ENCODE data around the gene ZNF727. TPM values are rescaled to one million over a fixed set of nuclear protein-coding genes. Genes with fewer than 3 reads are reported as not detected.
"Not testable (repeated sequence)": the region's sequence is repeated elsewhere in the genome, so short reads cannot be mapped to it uniquely, and the experiment has no call there.

The ZNF727 gene
- not detected for polyA plus RNA-seq (2013, experiment 1 of 2)
- not detected for polyA plus RNA-seq (2013, experiment 2 of 2)

- no peak within 1 kb of the TSS for H3K9ac ChIP-seq (ENCODE audit: low read depth, low read length, poor library complexity)
- no peak for DNase-seq (ENCODE audit: low spot score)
These were observed at the start of gene ZNF727 for GRCh38 chr7:64045301-64046040. Gene ZNF727, plus strand, starts transcription at chr7:64045434. Its CDS starts 188 bp downstream, at chr7:64045622.

GRCh38 chr7:63998549-63998948, 46.7 kb upstream of the ZNF727 start, which contains the start of gene ZNF722:
Gene ZNF722, plus strand, starts transcription at chr7:63998849. Its CDS starts 113 bp downstream, at chr7:63998962.
- Histone ChIP-seq H4K8ac (ENCODE audit: low read depth, low read length) (no peak within 1 kb of the TSS), H2BK5ac (ENCODE audit: low read length) (no peak within 1 kb of the TSS), H3K9ac (ENCODE audit: low read depth, low read length, poor library complexity) (no peak within 1 kb of the TSS), H3K4me1 (ENCODE audit: control insufficient read depth in 2 of 2, insufficient read depth in 1 of 2, low read depth in 1 of 2, low read length in 2 of 2) (no peaks in the 10 kb centered on the region), H3K4me3 (ENCODE audit: low read length in 2 of 2) (no peak within 1 kb of the TSS), H3K14ac (ENCODE audit: low read length) (no peak within 1 kb of the TSS), H3K79me1 (ENCODE audit: low read depth, low read length) (no peaks in the 10 kb centered on the region), H3K9me3 (replicated peaks in 1 of 2; ENCODE audit: control insufficient read depth in 2 of 2, insufficient read depth in 1 of 2, low read depth in 1 of 2, low read length in 2 of 2) (peaks cover 0 to 1% of the 10 kb centered on the region in 2 donors), H3K27ac (replicated peaks; ENCODE audit: low read length) (no peak within 1 kb of the TSS), H3K27me3 (ENCODE audit: control insufficient read depth in 3 of 3, insufficient read depth in 3 of 3, low read depth in 1 of 3, low read length in 3 of 3) (no peaks in the 10 kb centered on the region), H2BK15ac (ENCODE audit: low read length) (no peak within 1 kb of the TSS), H2AK5ac (ENCODE audit: low read depth, low read length) (no peak within 1 kb of the TSS), H3K23ac (ENCODE audit: low read depth, low read length, poor library complexity) (no peak within 1 kb of the TSS), H2AFZ (ENCODE audit: low read length) (no peak within 1 kb of the TSS), H3K36me3 (replicated peaks in 1 of 2; ENCODE audit: control insufficient read depth in 2 of 2, insufficient read depth in 2 of 2, low read length in 2 of 2) (no peaks in the 10 kb centered on the region), H3K18ac (ENCODE audit: low read length) (no peak within 1 kb of the TSS), H2BK12ac (ENCODE audit: low read length) (no peak within 1 kb of the TSS), H2BK120ac (ENCODE audit: low read depth, low read length) (no peak within 1 kb of the TSS), H4K91ac (ENCODE audit: low read depth, low read length, poor library complexity) (no peak within 1 kb of the TSS), H3K4ac (ENCODE audit: low read length) (no peak within 1 kb of the TSS), H3K4me2 (ENCODE audit: insufficient read depth, low read length, poor library complexity, severe bottlenecking) (no peak within 1 kb of the TSS)
- no CpG with 5 or more reads among the region's 10 CpGs for WGBS, 2 donors (ENCODE audit: extremely low coverage in 2 of 2, insufficient read length in 2 of 2, insufficient replicate concordance in 1 of 2)
- no peak for DNase-seq (ENCODE audit: low spot score)

More at GRCh38 chr7:64045301-64046040, at the start of gene ZNF727:
- Histone ChIP-seq H2AK5ac (ENCODE audit: low read depth, low read length) (no peak within 1 kb of the TSS), H2BK5ac (ENCODE audit: low read length) (no peak within 1 kb of the TSS), H3K27ac (replicated peaks; ENCODE audit: low read length) (no peak within 1 kb of the TSS), H3K23ac (ENCODE audit: low read depth, low read length, poor library complexity) (no peak within 1 kb of the TSS), H4K8ac (ENCODE audit: low read depth, low read length) (no peak within 1 kb of the TSS), H3K79me1 (ENCODE audit: low read depth, low read length) (no peaks in the 10 kb centered on the region), H2BK12ac (ENCODE audit: low read length) (no peak within 1 kb of the TSS), H2BK120ac (ENCODE audit: low read depth, low read length) (no peak within 1 kb of the TSS), H3K4ac (ENCODE audit: low read length) (no peak within 1 kb of the TSS), H3K36me3 (replicated peaks in 1 of 2; ENCODE audit: control insufficient read depth in 2 of 2, insufficient read depth in 2 of 2, low read length in 2 of 2) (no peaks in the 10 kb centered on the region), H3K14ac (ENCODE audit: low read length) (no peak within 1 kb of the TSS), H3K27me3 (ENCODE audit: control insufficient read depth in 3 of 3, insufficient read depth in 3 of 3, low read depth in 1 of 3, low read length in 3 of 3) (no peaks in the 10 kb centered on the region), H4K91ac (ENCODE audit: low read depth, low read length, poor library complexity) (no peak within 1 kb of the TSS), H3K4me3 (ENCODE audit: low read length in 2 of 2) (peak within 1 kb of the TSS in 1 of 2 donors; percentile 35), H3K9me3 (replicated peaks in 1 of 2; ENCODE audit: control insufficient read depth in 2 of 2, insufficient read depth in 1 of 2, low read depth in 1 of 2, low read length in 2 of 2) (peaks cover 0 to 24% of the 10 kb centered on the region in 2 donors), H3K18ac (ENCODE audit: low read length) (no peak within 1 kb of the TSS), H2BK15ac (ENCODE audit: low read length) (no peak within 1 kb of the TSS), H3K4me1 (ENCODE audit: control insufficient read depth in 2 of 2, insufficient read depth in 1 of 2, low read depth in 1 of 2, low read length in 2 of 2) (no peaks in the 10 kb centered on the region), H2AFZ (ENCODE audit: low read length) (no peak within 1 kb of the TSS), H3K4me2 (ENCODE audit: insufficient read depth, low read length, poor library complexity, severe bottlenecking) (no peak within 1 kb of the TSS)
- WGBS, 2 donors (ENCODE audit: extremely low coverage in 2 of 2, insufficient read length in 2 of 2, insufficient replicate concordance in 1 of 2) = no CpG with 5 or more reads among the region's 33 CpGs

- H3K4me3 ChIP-seq (ENCODE audit: low read length in 2 of 2); H2BK120ac ChIP-seq (ENCODE audit: low read depth, low read length); H4K91ac ChIP-seq (ENCODE audit: low read depth, low read length, poor library complexity); H4K8ac ChIP-seq (ENCODE audit: low read depth, low read length); H3K36me3 ChIP-seq (replicated peaks in 1 of 2; ENCODE audit: control insufficient read depth in 2 of 2, insufficient read depth in 2 of 2, low read length in 2 of 2); H3K27ac ChIP-seq (replicated peaks; ENCODE audit: low read length); H3K23ac ChIP-seq (ENCODE audit: low read depth, low read length, poor library complexity); H3K79me1 ChIP-seq (ENCODE audit: low read depth, low read length); H3K14ac ChIP-seq (ENCODE audit: low read length); H3K4ac ChIP-seq (ENCODE audit: low read length); H3K18ac ChIP-seq (ENCODE audit: low read length); H3K9me3 ChIP-seq (replicated peaks in 1 of 2; ENCODE audit: control insufficient read depth in 2 of 2, insufficient read depth in 1 of 2, low read depth in 1 of 2, low read length in 2 of 2); H3K27me3 ChIP-seq (ENCODE audit: control insufficient read depth in 3 of 3, insufficient read depth in 3 of 3, low read depth in 1 of 3, low read length in 3 of 3); H3K4me1 ChIP-seq (ENCODE audit: control insufficient read depth in 2 of 2, insufficient read depth in 1 of 2, low read depth in 1 of 2, low read length in 2 of 2); H2BK12ac ChIP-seq (ENCODE audit: low read length); H2BK15ac ChIP-seq (ENCODE audit: low read length); H2AFZ ChIP-seq (ENCODE audit: low read length); H3K9ac ChIP-seq (ENCODE audit: low read depth, low read length, poor library complexity); H2AK5ac ChIP-seq (ENCODE audit: low read depth, low read length); H3K4me2 ChIP-seq (ENCODE audit: insufficient read depth, low read length, poor library complexity, severe bottlenecking); DNase-seq (ENCODE audit: low spot score); H2BK5ac ChIP-seq (ENCODE audit: low read length): not testable (repeated sequence)
- no CpG with 5 or more reads among the region's 2 CpGs for WGBS, 2 donors (ENCODE audit: extremely low coverage in 2 of 2, insufficient read length in 2 of 2, insufficient replicate concordance in 1 of 2)
These were observed 29.7 kb upstream of the ZNF727 start for GRCh38 chr7:64015496-64015895.

GRCh38 chr7:64035388-64035787, 9.8 kb upstream of the ZNF727 start:
- no peak for DNase-seq (ENCODE audit: low spot score)
- Histone ChIP-seq H2AFZ (ENCODE audit: low read length) (no peak overlapping the region), H2BK120ac (ENCODE audit: low read depth, low read length) (no peak overlapping the region), H3K79me1 (ENCODE audit: low read depth, low read length) (peaks cover 2% of the 10 kb centered on the region), H3K27me3 (ENCODE audit: control insufficient read depth in 3 of 3, insufficient read depth in 3 of 3, low read depth in 1 of 3, low read length in 3 of 3) (no peaks in the 10 kb centered on the region), H3K36me3 (replicated peaks in 1 of 2; ENCODE audit: control insufficient read depth in 2 of 2, insufficient read depth in 2 of 2, low read length in 2 of 2) (no peaks in the 10 kb centered on the region), H2BK5ac (ENCODE audit: low read length) (no peak overlapping the region), H3K18ac (ENCODE audit: low read length) (no peak overlapping the region), H3K4ac (ENCODE audit: low read length) (no peak overlapping the region), H3K14ac (ENCODE audit: low read length) (no peak overlapping the region), H4K91ac (ENCODE audit: low read depth, low read length, poor library complexity) (no peak overlapping the region), H3K4me2 (ENCODE audit: insufficient read depth, low read length, poor library complexity, severe bottlenecking) (no peak overlapping the region), H3K23ac (ENCODE audit: low read depth, low read length, poor library complexity) (no peak overlapping the region), H3K4me3 (ENCODE audit: low read length in 2 of 2) (no peak overlapping the region), H2AK5ac (ENCODE audit: low read depth, low read length) (no peak overlapping the region), H4K8ac (ENCODE audit: low read depth, low read length) (no peak overlapping the region), H3K9me3 (replicated peaks in 1 of 2; ENCODE audit: control insufficient read depth in 2 of 2, insufficient read depth in 1 of 2, low read depth in 1 of 2, low read length in 2 of 2) (peaks cover 0 to 24% of the 10 kb centered on the region in 2 donors), H3K9ac (ENCODE audit: low read depth, low read length, poor library complexity) (no peak overlapping the region), H3K27ac (replicated peaks; ENCODE audit: low read length) (no peak overlapping the region), H3K4me1 (ENCODE audit: control insufficient read depth in 2 of 2, insufficient read depth in 1 of 2, low read depth in 1 of 2, low read length in 2 of 2) (no peaks in the 10 kb centered on the region), H2BK15ac (ENCODE audit: low read length) (no peak overlapping the region), H2BK12ac (ENCODE audit: low read length) (no peak overlapping the region)
- no CpG with 5 or more reads among the region's 3 CpGs for WGBS, 2 donors (ENCODE audit: extremely low coverage in 2 of 2, insufficient read length in 2 of 2, insufficient replicate concordance in 1 of 2)
